Skeletal muscle tissue (tissue), 4 donors: ENCODE results near the gene GH1. TPM values are rescaled to one million over a fixed set of nuclear protein-coding genes. Genes with fewer than 3 reads are reported as not detected.
A peak's percentile ranks its signal among the peaks of the same experiment; 100 is the strongest.

Experiments used
- H3K27ac ChIP-seq: one replicate; pipeline ENCODE4 v1.7.0; 2013; ENCODE audit warnings: mild to moderate bottlenecking, low read depth, low read length, inconsistent platforms
- H3K27me3 ChIP-seq, 3 donors: one replicate each; pipeline ENCODE4 v1.7.0; 2013; ENCODE audit warnings: low read length in 3 of 3; ENCODE audit not compliant: control insufficient read depth in 3 of 3, insufficient read depth in 3 of 3
- H3K36me3 ChIP-seq, 3 donors: one replicate each; pipeline ENCODE4 v1.7.0; 2013; ENCODE audit warnings: low read length in 3 of 3; ENCODE audit not compliant: control insufficient read depth in 3 of 3, insufficient read depth in 3 of 3
- H3K4me1 ChIP-seq, 3 donors: one replicate each; pipeline ENCODE4 v1.7.0; 2013; ENCODE audit warnings: low read length in 3 of 3, mild to moderate bottlenecking in 3 of 3; ENCODE audit not compliant: control insufficient read depth in 3 of 3, insufficient read depth in 3 of 3
- H3K4me3 ChIP-seq, 3 donors: one replicate each; pipeline ENCODE4 v1.7.0; 2013; ENCODE audit warnings: low read length in 3 of 3
- H3K9ac ChIP-seq, 3 donors: one replicate each; pipeline ENCODE4 v1.7.0; 2013; ENCODE audit warnings: low read length in 3 of 3, mild to moderate bottlenecking in 3 of 3, moderate library complexity in 2 of 3, low read depth in 1 of 3
- H3K9me3 ChIP-seq, 3 donors: one replicate each; pipeline ENCODE4 v1.7.0; 2013; ENCODE audit warnings: low read length in 3 of 3; ENCODE audit not compliant: control insufficient read depth in 3 of 3
- total RNA-seq: library from RNA; depleted of rRNA; stranded (reverse); fragments of >200 nt; gene quantifications from one replicate; pipeline ENCODE4 v1.2.3, GENCODE V29; 2014
- donor health status: Osteomylitis.

The GH1 gene
- total RNA-seq, 1 donor from 2014 or later, result not detected

DNA sequence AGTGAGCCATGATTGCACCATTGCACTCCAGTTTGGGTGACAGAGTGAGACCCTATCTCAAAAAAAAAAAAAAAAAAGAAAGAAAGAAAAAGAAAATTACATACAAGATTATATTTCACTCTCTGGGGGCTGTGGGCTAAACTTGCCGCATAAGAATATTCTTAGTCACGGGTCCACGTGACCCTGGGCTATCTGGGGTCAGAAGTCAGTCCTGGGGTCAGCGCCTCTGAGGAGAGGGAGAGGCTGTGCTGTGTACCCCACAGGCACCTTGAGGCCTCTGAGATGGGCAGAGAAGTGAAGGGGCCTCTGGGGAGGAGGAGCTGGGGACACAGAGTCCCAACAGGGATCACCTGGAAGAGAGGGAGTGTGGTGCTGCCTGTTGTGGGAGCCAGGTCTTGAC is 19.3 kb upstream of the GH1 start:
- Histone ChIP-seq H3K36me3 (peaks cover 32 to 41% (median 35%) of the 10 kb centered on the region in 3 donors), H3K4me3 (no peak overlapping the region), H3K9me3 (no peaks in the 10 kb centered on the region), H3K27ac (no peak overlapping the region), H3K9ac (peak overlapping the region in 1 of 3 donors; percentile 25), H3K27me3 (no peaks in the 10 kb centered on the region), H3K4me1 (peaks cover 0 to 6% (median 0%) of the 10 kb centered on the region in 3 donors)

DNA sequence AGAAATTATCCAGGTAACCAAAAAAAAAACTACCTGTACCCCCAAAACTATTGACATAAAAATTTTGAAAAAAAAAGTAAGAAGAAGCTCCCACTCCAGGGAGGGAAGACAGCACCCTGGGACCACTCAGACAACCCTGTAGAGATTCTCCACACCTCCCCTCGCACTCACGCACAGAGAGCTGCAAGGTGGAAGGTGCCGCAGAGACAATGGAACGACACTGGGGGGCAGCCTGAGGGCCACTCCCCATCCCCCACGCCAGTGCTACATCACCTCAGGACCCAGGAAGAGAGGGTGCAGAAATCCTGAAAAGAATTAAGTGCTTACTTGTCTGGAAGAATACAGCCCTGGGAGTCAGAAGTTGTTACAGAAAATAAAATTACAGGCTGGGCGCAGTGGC is 18.7 kb upstream of the GH1 start:
- H3K27me3 ChIP-seq, result no peaks in the 10 kb centered on the region
- peaks cover 0 to 8% (median 1%) of the 10 kb centered on the region in 3 donors for H3K4me1 ChIP-seq
- H3K36me3 ChIP-seq, result peaks cover 28 to 35% (median 29%) of the 10 kb centered on the region in 3 donors
- H3K27ac ChIP-seq, result no peak overlapping the region
- H3K9me3 ChIP-seq, result no peaks in the 10 kb centered on the region
- H3K9ac ChIP-seq, result no peak overlapping the region
- no peak overlapping the region for H3K4me3 ChIP-seq

DNA sequence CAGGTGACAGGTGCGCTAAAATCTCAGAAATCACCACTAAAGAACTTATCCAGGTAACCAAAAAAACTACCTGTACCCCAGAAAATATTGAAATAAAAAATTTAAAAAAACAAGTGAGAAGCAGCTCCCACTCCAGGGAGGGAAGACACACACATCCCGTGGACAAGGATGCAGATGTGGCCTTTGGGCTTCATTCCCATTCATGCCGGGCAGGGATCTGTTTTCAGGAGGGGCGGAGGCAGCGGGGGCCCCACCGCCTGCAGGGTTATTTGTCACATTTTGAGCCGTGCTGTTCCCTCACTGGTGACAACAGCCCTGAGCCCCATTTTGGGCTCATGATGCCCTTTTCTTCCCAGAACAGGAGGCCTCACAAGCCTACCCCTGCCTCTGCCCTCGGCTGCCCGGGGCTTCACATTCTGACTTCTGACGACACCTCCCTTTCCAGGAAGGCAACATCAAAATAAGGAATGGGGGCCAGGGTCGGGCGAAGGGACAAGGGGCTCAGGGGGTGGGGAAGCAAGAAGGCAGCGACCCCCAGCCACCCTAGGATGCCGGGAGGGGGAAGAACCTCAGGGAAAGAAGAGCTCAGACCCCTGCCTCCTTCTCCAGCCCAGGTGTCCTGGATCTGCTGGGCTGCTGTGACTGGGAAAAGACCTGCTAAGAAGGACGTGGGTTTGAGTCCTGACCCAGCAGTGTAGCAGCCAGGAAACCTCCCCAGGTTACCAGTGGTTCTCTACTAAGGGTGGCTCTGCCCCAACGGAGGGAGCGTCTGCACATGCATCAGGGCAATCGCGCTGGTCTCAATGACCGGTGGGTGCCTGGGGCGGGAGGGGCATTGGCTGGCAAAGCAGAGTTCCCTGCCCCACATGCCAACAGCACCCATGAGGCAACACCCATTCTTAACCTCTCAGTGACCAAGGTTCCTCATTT is 15.8 kb upstream of the GH1 start:
- H3K4me3 ChIP-seq, result no peak overlapping the region
- peaks cover 3 to 7% (median 6%) of the 10 kb centered on the region in 3 donors for H3K36me3 ChIP-seq
- H3K27ac ChIP-seq, result no peak overlapping the region
- H3K9me3 ChIP-seq, result no peaks in the 10 kb centered on the region
- H3K9ac ChIP-seq, result peak overlapping the region in 1 of 3 donors; percentile 8
- no peaks in the 10 kb centered on the region for H3K27me3 ChIP-seq
- peaks cover 20 to 30% (median 27%) of the 10 kb centered on the region in 3 donors for H3K4me1 ChIP-seq

DNA sequence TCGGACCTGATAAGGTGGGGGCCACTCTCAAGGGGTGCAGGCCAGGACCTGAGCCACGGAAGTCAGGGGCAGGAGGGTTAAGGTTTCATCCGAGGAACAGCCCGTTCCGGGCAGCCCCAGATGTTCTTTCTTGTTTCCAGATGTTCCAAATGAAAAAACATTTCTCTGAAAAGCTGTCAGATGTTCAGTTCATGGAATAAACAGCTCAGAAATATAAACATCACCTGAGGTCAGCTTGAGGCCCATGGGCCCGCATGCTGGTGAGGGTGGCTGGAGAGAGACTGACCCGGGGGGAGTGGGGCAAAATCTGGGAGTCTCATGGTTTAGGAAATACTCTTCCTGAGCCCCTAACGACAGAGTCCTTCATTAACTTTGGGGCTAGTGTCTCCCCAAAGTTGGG is 15.0 kb upstream of the GH1 start:
- Histone ChIP-seq H3K4me3 (no peak overlapping the region), H3K9ac (no peak overlapping the region), H3K27me3 (no peaks in the 10 kb centered on the region), H3K36me3 (no peaks in the 10 kb centered on the region), H3K27ac (no peak overlapping the region), H3K9me3 (no peaks in the 10 kb centered on the region), H3K4me1 (peaks cover 20 to 30% (median 28%) of the 10 kb centered on the region in 3 donors)

DNA sequence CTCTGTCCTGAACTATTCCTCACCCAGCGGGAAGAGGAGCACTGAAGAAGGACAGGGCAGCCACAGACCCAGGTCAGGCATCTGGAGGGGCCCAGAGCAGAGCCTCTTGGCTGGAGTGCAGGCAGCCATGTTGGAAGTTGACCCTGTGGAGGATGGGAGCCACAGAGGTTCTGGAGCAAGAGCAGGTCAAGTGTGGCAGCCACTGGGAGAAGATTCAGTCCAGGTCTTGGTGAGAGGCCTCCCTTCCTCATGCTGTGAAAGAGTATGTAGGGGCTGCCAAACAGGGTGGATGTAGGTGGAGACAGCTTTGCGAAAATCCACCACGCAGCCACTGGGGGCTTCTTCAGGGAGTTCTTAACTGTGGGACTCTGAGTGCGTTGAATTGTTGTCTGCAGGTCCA is 14.1 kb upstream of the GH1 start:
- H3K9ac ChIP-seq, result no peak overlapping the region
- no peak overlapping the region for H3K27ac ChIP-seq
- H3K9me3 ChIP-seq, result no peaks in the 10 kb centered on the region
- H3K27me3 ChIP-seq, result no peaks in the 10 kb centered on the region
- H3K4me1 ChIP-seq, result peaks cover 20 to 30% (median 28%) of the 10 kb centered on the region in 3 donors
- no peaks in the 10 kb centered on the region for H3K36me3 ChIP-seq
- no peak overlapping the region for H3K4me3 ChIP-seq

DNA sequence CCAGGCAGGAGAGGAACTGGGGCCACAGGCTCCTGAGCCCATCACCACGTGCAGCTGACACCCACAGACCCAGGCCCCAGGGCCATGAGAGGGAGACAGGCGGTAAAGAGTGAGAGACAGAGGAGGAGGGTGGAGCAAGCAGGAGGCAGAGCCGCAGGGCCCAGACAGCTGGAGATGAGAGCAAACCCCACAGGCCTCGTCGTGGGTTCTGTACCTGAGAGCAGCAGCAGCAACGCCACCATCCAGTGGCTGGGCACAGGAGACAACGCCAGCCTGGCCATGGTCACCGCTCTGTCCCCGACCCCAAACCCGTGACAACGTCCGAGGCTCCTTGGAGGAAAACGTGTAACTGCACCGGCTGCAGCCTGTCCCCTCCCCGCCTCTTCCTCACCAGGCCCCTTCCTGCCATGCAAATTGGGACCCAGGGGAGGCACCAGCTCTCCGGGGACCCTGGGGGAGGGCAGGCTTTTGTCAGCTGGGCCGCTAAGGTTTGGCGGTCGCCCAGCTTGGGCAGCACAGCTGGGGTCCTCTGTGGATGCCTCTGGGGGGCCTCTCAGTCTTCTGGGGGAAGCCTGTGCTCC is 13.4 kb upstream of the GH1 start, which contains the start of gene CD79B:
Gene CD79B (minus strand): TSS at position 351 of the 581 bp plus-strand sequence. CDS start 70 bp downstream, at position 281.
- Histone ChIP-seq H3K4me3 (peak within 1 kb of the TSS in 1 of 3 donors; percentile 45), H3K36me3 (no peaks in the 10 kb centered on the region), H3K27ac (peak within 1 kb of the TSS; percentile 47), H3K4me1 (peaks cover 20 to 28% (median 28%) of the 10 kb centered on the region in 3 donors), H3K9ac (peak within 1 kb of the TSS in 2 of 3 donors; percentile 54 to 69), H3K27me3 (no peaks in the 10 kb centered on the region), H3K9me3 (no peaks in the 10 kb centered on the region)

DNA sequence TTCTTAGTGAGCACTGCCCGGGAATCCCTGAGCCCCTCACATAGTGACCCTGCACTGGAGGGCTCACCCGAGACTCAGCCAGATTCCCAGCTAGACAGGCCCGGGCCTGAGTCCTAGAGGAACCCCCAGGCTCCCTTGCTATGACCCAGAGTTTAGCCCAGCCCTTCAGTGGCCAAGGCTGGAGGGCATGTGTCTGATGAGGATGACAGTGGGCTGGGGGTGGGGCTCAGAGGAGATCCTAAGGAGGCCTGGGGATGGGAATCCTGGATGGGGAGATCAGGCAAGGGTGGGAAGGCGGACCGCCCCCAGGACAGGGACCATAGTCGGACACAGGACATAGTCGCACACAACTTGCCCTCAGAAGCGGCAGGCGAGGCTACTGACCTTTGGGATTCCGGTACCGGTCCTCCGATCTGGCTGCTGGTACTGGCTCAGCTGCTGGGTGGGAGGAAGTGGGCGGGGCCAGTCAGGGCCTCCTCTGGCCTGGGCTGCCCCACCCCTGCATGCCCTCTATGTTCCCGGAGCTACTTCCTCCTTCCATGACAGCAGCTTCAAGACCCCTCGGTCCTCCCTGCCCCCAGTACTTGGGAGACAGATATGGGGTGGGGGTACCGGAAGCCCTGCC is 12.4 kb upstream of the GH1 start:
- H3K27ac ChIP-seq, result peak overlapping the region; percentile 47
- H3K4me3 ChIP-seq, result peak overlapping the region in 1 of 3 donors; percentile 22
- peak overlapping the region in 2 of 3 donors; percentile 54 to 69 for H3K9ac ChIP-seq
- no peaks in the 10 kb centered on the region for H3K27me3 ChIP-seq
- no peaks in the 10 kb centered on the region for H3K9me3 ChIP-seq
- no peaks in the 10 kb centered on the region for H3K36me3 ChIP-seq
- H3K4me1 ChIP-seq, result peaks cover 20 to 28% (median 28%) of the 10 kb centered on the region in 3 donors

DNA sequence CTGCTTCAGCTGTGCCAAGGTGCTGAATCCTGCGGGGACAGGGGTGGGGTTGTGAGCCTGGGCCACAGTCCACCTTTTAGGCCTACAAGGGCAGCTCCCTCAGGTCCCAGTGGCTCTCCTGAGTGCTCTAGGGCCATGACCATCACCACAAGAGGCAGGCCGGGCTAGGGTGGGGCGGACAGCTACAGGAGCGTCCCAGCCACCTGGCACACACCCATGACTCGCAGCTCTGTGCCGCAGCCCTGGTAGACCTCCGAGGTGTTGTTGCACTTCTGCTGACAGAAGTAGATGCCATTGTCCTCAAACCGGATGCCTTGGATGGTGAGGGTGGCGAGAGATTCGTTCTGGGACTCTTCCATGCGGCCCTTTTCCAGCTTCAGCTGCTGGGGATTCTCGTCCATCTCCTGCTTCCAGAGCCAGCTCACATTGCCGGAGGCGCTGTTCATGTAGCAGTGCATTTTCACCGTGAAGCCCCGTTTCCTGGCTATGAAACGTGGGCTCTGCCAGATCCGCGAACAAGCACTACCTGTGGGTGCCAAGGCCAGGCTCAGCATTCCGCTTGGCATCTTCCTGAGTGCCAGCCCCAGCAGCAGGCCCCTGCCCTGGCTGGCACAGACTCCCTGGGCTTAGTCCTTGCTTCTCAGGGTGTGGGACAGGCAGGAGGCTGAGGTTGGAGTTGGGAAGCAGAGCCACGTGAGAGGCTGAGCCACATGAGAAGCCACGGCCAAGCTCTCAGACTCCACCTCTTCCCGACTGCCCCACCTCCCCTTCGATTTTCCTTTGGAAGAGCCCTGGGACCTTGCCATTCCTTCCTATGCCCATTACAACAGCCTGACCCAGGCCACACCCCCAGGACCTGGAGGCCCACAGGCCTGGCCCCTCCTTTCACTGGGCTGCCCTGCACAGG is 11.5 kb upstream of the GH1 start:
- H3K4me1 ChIP-seq, result peaks cover 20 to 28% (median 28%) of the 10 kb centered on the region in 3 donors

More for the DNA sequence above, 11.5 kb upstream of the GH1 start:
- no peaks in the 10 kb centered on the region for H3K27me3 ChIP-seq
- H3K9ac ChIP-seq, result peak overlapping the region in 2 of 3 donors; percentile 54 to 69
- H3K27ac ChIP-seq, result peak overlapping the region; percentile 54
- H3K36me3 ChIP-seq, result no peaks in the 10 kb centered on the region
- H3K9me3 ChIP-seq, result no peaks in the 10 kb centered on the region
- H3K4me3 ChIP-seq, result peak overlapping the region in 1 of 3 donors; percentile 41
